Measurements from ENCODE around the gene PALLD. TPM values are rescaled to one million over a fixed set of nuclear protein-coding genes. Genes with fewer than 3 reads are reported as not detected.

PALLD gene
- total RNA-seq, 1 experiment from 2014 or later = 18.3 TPM

- H2BK15ac ChIP-seq (ENCODE audit: low read depth, low read length) = no peak overlapping the region
- no peaks in the 10 kb centered on the region for H3K79me1 ChIP-seq (ENCODE audit: insufficient read depth, low read depth, low read length, poor library complexity, severe bottlenecking)
- no peak overlapping the region for H3K18ac ChIP-seq (ENCODE audit: insufficient read length, low read depth, low read length)
- no peaks in the 10 kb centered on the region for H3K4me1 ChIP-seq (ENCODE audit: insufficient read depth, low read length)
- WGBS (ENCODE audit: extremely low coverage, insufficient read length, low lambda C conversion rate) = no CpG with 5 or more reads among the region's 7 CpGs
- H3K27ac ChIP-seq (ENCODE audit: insufficient read length, low read depth, low read length) = no peak overlapping the region
- no peak overlapping the region for H3K9ac ChIP-seq (ENCODE audit: extremely low read depth, insufficient read length, low read length)
- no peak overlapping the region for H3K14ac ChIP-seq (ENCODE audit: insufficient read depth, low read length)
- H2AFZ ChIP-seq (ENCODE audit: low read length) = no peak overlapping the region
- no peaks in the 10 kb centered on the region for H3K79me2 ChIP-seq (ENCODE audit: insufficient read depth, low read length)
- H2BK20ac ChIP-seq (ENCODE audit: low read depth, low read length, poor library complexity, severe bottlenecking) = no peak overlapping the region
- Mint-ChIP-seq H3K36me3 (ENCODE audit: insufficient read depth in 1 of 3, low read depth in 3 of 3) (no peaks in the 10 kb centered on the region), H3K4me3 (no peak overlapping the region), H3K9me3 (no peaks in the 10 kb centered on the region), H3K4me1 (peaks cover 12 to 13% of the 10 kb centered on the region in 2 experiments), H3K27me3 (ENCODE audit: low read depth) (no peaks in the 10 kb centered on the region), H3K27ac (no peak overlapping the region)
- no peaks in the 10 kb centered on the region for H3K23me2 ChIP-seq (ENCODE audit: insufficient read length, low read depth, low read length, poor library complexity, severe bottlenecking)
- no peak for DNase-seq
- H3K56ac ChIP-seq (ENCODE audit: insufficient read length, low read depth, low read length) = no peak overlapping the region
- H3K4me2 ChIP-seq (ENCODE audit: insufficient read depth, insufficient read length, low read length) = no peak overlapping the region
- H3T11ph ChIP-seq (ENCODE audit: low read length) = no peak overlapping the region
- H2AK5ac ChIP-seq (ENCODE audit: insufficient read length, low read length) = no peak overlapping the region
- no peak overlapping the region for H2BK12ac ChIP-seq (ENCODE audit: insufficient read length, low read depth, low read length)
- no peaks in the 10 kb centered on the region for H4K20me1 ChIP-seq (ENCODE audit: control insufficient read depth, insufficient read depth, insufficient read length)
- H4K5ac ChIP-seq (ENCODE audit: insufficient read length, low read depth, low read length) = no peak overlapping the region
- no peak overlapping the region for H3K4ac ChIP-seq (ENCODE audit: low read depth, low read length)
- H4K8ac ChIP-seq (replicated peaks; ENCODE audit: insufficient read length, low read depth, low read length) = no peak overlapping the region
- no peak overlapping the region for H2BK120ac ChIP-seq (ENCODE audit: low read depth, low read length, poor library complexity, severe bottlenecking)
- no peak overlapping the region for H3K23ac ChIP-seq (ENCODE audit: insufficient read length, low read depth, low read length)
- no peaks in the 10 kb centered on the region for H3K9me3 ChIP-seq (ENCODE audit: control insufficient read depth, low read depth, low read length)
- no peak for TF ChIP-seq CTCF (conservative IDR thresholded peaks at IDR 0.05)
- H2BK5ac ChIP-seq (ENCODE audit: insufficient read length, low read length) = no peak overlapping the region
- no peaks in the 10 kb centered on the region for H3K27me3 ChIP-seq (ENCODE audit: insufficient read depth, low read length)
- H4K91ac ChIP-seq (ENCODE audit: insufficient read length, low read depth, low read length) = no peak overlapping the region
Observed at GRCh38 chr4:168541266-168541953, 44.6 kb downstream of the PALLD start.

Measured in H9 (cell line).